ENCODE data around the gene ZSWIM6. TPM values are rescaled to one million over a fixed set of nuclear protein-coding genes. Genes with fewer than 3 reads are reported as not detected.

Gene ZSWIM6
- total RNA-seq, 1 donor from 2014 or later: 8.9 TPM

DNA sequence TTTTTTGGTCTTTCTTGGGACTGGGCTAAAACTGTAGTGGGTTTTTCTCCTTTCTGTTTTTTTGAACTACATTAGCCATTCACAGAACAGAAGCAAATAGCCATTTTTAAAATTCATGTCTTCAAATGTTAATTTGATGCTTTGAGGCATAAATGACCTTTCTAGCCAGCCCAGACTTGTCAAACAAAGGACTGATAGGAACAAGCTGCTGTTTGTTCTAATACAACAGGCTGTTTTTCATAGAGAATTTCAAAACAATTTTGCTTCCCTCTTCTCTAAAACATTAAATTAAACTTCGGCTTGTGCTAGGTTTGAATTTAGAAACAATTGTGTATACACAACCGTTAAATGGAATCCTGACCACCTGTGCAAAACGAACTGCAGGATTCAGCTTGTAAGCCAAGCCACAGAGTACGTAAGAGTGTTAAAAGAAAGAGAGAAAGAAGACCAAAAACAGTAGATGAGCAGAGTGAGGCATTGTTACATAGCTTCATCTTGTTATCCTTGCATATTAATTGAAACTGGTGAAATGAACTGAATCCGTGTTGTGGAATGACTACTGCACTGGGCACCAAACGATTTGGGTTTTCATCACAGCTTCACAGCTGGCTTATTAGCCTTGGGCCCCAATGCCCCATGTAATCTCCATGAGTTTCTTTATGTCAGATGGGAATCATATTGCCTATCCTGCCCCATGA lies 100.0 kb downstream of the ZSWIM6 start:
- H3K9me3 Mint-ChIP-seq: no peaks in the 10 kb centered on the region
- no peak overlapping the region for H3K27ac Mint-ChIP-seq
- H3K4me1 Mint-ChIP-seq (ENCODE audit: low read depth): peaks cover 6% of the 10 kb centered on the region
- intact Hi-C loops (cut with micrococcal nuclease): no loop called here
- DNase-seq (ENCODE audit: low spot score): no peak
- no peak overlapping the region for H3K4me3 Mint-ChIP-seq (ENCODE audit: low read depth)
- H3K27me3 Mint-ChIP-seq (ENCODE audit: low read depth): no peaks in the 10 kb centered on the region
- no peaks in the 10 kb centered on the region for H3K36me3 Mint-ChIP-seq (ENCODE audit: low read depth)

GRCh38 chr5:61435368-61435767 lies 103.3 kb downstream of the ZSWIM6 start:
- Mint-ChIP-seq H3K4me1 (ENCODE audit: low read depth) (no peaks in the 10 kb centered on the region), H3K36me3 (ENCODE audit: low read depth) (no peaks in the 10 kb centered on the region), H3K4me3 (ENCODE audit: low read depth) (no peak overlapping the region), H3K27ac (no peak overlapping the region), H3K27me3 (ENCODE audit: low read depth) (no peaks in the 10 kb centered on the region), H3K9me3 (peaks cover 11% of the 10 kb centered on the region)
- no peak for DNase-seq (ENCODE audit: low spot score)
- intact Hi-C loops (cut with micrococcal nuclease): no loop called here

DNA sequence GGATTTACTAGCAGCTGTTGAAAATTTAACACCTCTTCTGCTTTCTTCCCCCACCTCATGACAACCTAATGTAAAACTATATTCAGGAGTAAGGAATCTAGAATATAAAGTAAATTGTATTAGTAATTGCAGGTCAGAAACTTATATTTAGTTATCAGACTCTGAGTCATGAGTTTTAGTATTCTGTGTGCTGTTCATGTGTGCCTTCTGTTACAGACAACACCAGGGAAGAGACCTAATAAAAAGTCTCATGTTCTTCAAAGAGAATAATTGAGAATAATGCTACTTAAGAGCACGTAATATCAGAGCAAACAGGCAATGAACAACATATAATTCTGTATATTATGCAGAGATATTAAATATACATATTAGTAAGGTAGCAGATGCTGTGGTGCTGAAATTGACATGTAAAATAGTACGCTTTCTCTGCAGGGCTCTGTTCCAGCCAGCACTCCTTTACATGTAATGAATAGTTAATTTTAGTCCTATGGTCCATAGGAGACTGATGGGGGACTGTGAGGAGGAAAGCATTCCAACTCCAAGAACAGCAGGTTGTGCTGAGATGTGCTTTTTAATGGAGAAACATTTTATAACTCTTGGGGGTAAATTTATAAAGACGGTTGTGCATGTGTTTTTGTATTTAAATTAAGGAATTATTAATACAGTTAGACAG lies 106.4 kb downstream of the ZSWIM6 start:
- H3K27ac Mint-ChIP-seq: no peak overlapping the region
- H3K36me3 Mint-ChIP-seq (ENCODE audit: low read depth): peaks cover 9% of the 10 kb centered on the region
- H3K27me3 Mint-ChIP-seq (ENCODE audit: low read depth): no peaks in the 10 kb centered on the region
- intact Hi-C loops (cut with micrococcal nuclease): no loop called here
- H3K4me1 Mint-ChIP-seq (ENCODE audit: low read depth): no peaks in the 10 kb centered on the region
- peaks cover 41% of the 10 kb centered on the region for H3K9me3 Mint-ChIP-seq
- no peak overlapping the region for H3K4me3 Mint-ChIP-seq (ENCODE audit: low read depth)
- DNase-seq (ENCODE audit: low spot score): no peak

DNA sequence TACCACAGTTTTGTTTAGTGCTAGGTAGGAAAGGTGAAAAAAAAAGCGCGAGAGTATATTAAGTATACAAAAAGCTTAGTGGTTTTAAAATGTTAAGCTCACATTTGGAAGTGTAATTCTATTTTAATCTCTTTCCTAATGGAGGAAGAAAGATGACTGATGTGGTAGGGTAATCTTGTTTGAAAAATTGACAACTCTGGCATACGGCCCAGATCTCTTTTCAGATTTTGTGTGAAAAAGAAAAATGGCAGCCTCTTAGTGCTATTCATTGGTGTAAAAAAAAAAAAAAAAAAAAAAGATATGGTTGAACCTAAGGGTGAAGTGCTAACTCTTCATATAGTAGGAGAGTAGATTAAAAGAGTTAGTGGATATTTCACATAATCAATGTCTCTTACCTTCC lies 108.0 kb downstream of the ZSWIM6 start:
- no peak overlapping the region for H3K4me3 Mint-ChIP-seq (ENCODE audit: low read depth)
- no peak overlapping the region for H3K27ac Mint-ChIP-seq
- H3K4me1 Mint-ChIP-seq (ENCODE audit: low read depth): no peaks in the 10 kb centered on the region
- intact Hi-C loops (cut with micrococcal nuclease): no loop called here
- H3K27me3 Mint-ChIP-seq (ENCODE audit: low read depth): no peaks in the 10 kb centered on the region
- H3K9me3 Mint-ChIP-seq: peaks cover 43% of the 10 kb centered on the region
- peaks cover 9% of the 10 kb centered on the region for H3K36me3 Mint-ChIP-seq (ENCODE audit: low read depth)
- DNase-seq (ENCODE audit: low spot score): no peak

GRCh38 chr5:61440596-61440995 lies 108.5 kb downstream of the ZSWIM6 start:
- Mint-ChIP-seq H3K4me3 (ENCODE audit: low read depth) (no peak overlapping the region), H3K27ac (no peak overlapping the region), H3K9me3 (peaks cover 43% of the 10 kb centered on the region), H3K27me3 (ENCODE audit: low read depth) (no peaks in the 10 kb centered on the region), H3K36me3 (ENCODE audit: low read depth) (peaks cover 9% of the 10 kb centered on the region), H3K4me1 (ENCODE audit: low read depth) (peaks cover 2% of the 10 kb centered on the region)
- intact Hi-C loops (cut with micrococcal nuclease): no loop called here
- DNase-seq (ENCODE audit: low spot score): no peak

- intact Hi-C loops (cut with micrococcal nuclease): no loop called here
- no peak for DNase-seq (ENCODE audit: low spot score)
- Mint-ChIP-seq H3K27ac (no peak overlapping the region), H3K36me3 (ENCODE audit: low read depth) (peaks cover 11% of the 10 kb centered on the region), H3K4me1 (ENCODE audit: low read depth) (peaks cover 2% of the 10 kb centered on the region), H3K9me3 (peaks cover 50% of the 10 kb centered on the region), H3K27me3 (ENCODE audit: low read depth) (no peaks in the 10 kb centered on the region), H3K4me3 (ENCODE audit: low read depth) (no peak overlapping the region)
Observed at GRCh38 chr5:61441742-61442141, 109.7 kb downstream of the ZSWIM6 start.

GRCh38 chr5:61447780-61448495 lies 115.9 kb downstream of the ZSWIM6 start:
- intact Hi-C loops (cut with micrococcal nuclease): no loop called here
- Mint-ChIP-seq H3K27me3 (ENCODE audit: low read depth) (no peaks in the 10 kb centered on the region), H3K9me3 (peaks cover 35% of the 10 kb centered on the region), H3K27ac (no peak overlapping the region), H3K4me1 (ENCODE audit: low read depth) (peaks cover 2% of the 10 kb centered on the region), H3K36me3 (ENCODE audit: low read depth) (peaks cover 11% of the 10 kb centered on the region), H3K4me3 (ENCODE audit: low read depth) (no peak overlapping the region)
- no peak for DNase-seq (ENCODE audit: low spot score)

- Mint-ChIP-seq H3K36me3 (ENCODE audit: low read depth) (peaks cover 11% of the 10 kb centered on the region), H3K27me3 (ENCODE audit: low read depth) (no peaks in the 10 kb centered on the region), H3K9me3 (peaks cover 28% of the 10 kb centered on the region), H3K27ac (no peak overlapping the region), H3K4me1 (ENCODE audit: low read depth) (peaks cover 2% of the 10 kb centered on the region), H3K4me3 (ENCODE audit: low read depth) (no peak overlapping the region)
- DNase-seq (ENCODE audit: low spot score): no peak
- intact Hi-C loops (cut with micrococcal nuclease): no loop called here
Observed at GRCh38 chr5:61449804-61450492, 117.9 kb downstream of the ZSWIM6 start.

- intact Hi-C loops (cut with micrococcal nuclease): no loop called here
- peaks cover 28% of the 10 kb centered on the region for H3K9me3 Mint-ChIP-seq
Observed at GRCh38 chr5:61450493-61451279, 118.6 kb downstream of the ZSWIM6 start.

GRCh38 chr5:61455179-61456006 lies 123.3 kb downstream of the ZSWIM6 start:
- intact Hi-C loops (cut with micrococcal nuclease): no loop called here
- DNase-seq (ENCODE audit: low spot score): no peak
- H3K4me3 Mint-ChIP-seq (ENCODE audit: low read depth): no peak overlapping the region
- H3K9me3 Mint-ChIP-seq: no peaks in the 10 kb centered on the region
- H3K4me1 Mint-ChIP-seq (ENCODE audit: low read depth): peaks cover 4% of the 10 kb centered on the region
- no peak overlapping the region for H3K27ac Mint-ChIP-seq
- H3K27me3 Mint-ChIP-seq (ENCODE audit: low read depth): no peaks in the 10 kb centered on the region
- H3K36me3 Mint-ChIP-seq (ENCODE audit: low read depth): no peaks in the 10 kb centered on the region

More at GRCh38 chr5:61450493-61451279, 118.6 kb downstream of the ZSWIM6 start:
- Mint-ChIP-seq H3K27ac (no peak overlapping the region), H3K36me3 (ENCODE audit: low read depth) (peaks cover 11% of the 10 kb centered on the region), H3K4me3 (ENCODE audit: low read depth) (no peak overlapping the region), H3K4me1 (ENCODE audit: low read depth) (no peaks in the 10 kb centered on the region), H3K27me3 (ENCODE audit: low read depth) (no peaks in the 10 kb centered on the region)
- DNase-seq (ENCODE audit: low spot score): no peak

DNA sequence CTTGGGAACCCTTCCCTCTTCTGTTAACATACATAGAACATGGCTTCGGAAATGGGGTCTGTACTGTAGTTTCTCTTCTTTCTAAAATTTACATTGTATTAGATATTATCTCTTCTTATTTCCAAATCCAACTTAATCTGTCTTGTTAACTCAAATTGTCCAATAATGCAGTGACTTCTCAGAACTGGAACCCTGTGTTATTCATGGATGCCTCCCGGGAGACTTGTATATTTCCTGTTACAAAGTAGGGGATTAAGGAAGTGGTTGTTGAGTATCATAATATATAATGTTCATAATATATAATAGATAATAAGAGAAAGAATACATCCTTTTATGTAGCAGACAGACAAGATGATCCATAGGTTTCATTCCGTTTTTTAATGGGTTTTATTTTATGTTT lies 128.4 kb downstream of the ZSWIM6 start:
- Mint-ChIP-seq H3K27me3 (ENCODE audit: low read depth) (no peaks in the 10 kb centered on the region), H3K27ac (no peak overlapping the region), H3K4me1 (ENCODE audit: low read depth) (peaks cover 4% of the 10 kb centered on the region), H3K4me3 (ENCODE audit: low read depth) (no peak overlapping the region), H3K9me3 (no peaks in the 10 kb centered on the region), H3K36me3 (ENCODE audit: low read depth) (no peaks in the 10 kb centered on the region)
- no peak for DNase-seq (ENCODE audit: low spot score)
- intact Hi-C loops (cut with micrococcal nuclease): no loop called here

All from activated T-helper 2 cell treated with anti-CD3 and anti-CD28 coated beads, Interferon-gamma antibody, Interleukin-2, Interleukin-4, amounts not matched to agents 10 μg/mL and 5 μg/mL and 100 μg/mL, durations not matched to agents 14 hours and 24 hours and 36 hours (primary cell).